ENCODE data around the gene ESRRB.

The ESRRB gene

GRCh38 chr14:76539130-76539529 lies 163.2 kb downstream of the ESRRB start:
- no peak for DNase-seq (ENCODE audit: low read depth)
- TF ChIP-seq, protein P1, sequence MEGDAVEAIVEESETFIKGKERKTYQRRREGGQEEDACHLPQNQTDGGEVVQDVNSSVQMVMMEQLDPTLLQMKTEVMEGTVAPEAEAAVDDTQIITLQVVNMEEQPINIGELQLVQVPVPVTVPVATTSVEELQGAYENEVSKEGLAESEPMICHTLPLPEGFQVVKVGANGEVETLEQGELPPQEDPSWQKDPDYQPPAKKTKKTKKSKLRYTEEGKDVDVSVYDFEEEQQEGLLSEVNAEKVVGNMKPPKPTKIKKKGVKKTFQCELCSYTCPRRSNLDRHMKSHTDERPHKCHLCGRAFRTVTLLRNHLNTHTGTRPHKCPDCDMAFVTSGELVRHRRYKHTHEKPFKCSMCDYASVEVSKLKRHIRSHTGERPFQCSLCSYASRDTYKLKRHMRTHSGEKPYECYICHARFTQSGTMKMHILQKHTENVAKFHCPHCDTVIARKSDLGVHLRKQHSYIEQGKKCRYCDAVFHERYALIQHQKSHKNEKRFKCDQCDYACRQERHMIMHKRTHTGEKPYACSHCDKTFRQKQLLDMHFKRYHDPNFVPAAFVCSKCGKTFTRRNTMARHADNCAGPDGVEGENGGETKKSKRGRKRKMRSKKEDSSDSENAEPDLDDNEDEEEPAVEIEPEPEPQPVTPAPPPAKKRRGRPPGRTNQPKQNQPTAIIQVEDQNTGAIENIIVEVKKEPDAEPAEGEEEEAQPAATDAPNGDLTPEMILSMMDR (IDR thresholded peaks at IDR 0.05; ENCODE audit: control insufficient read depth, insufficient read depth, low read depth, low read length, missing control alignments): no peak
- no peak overlapping the region for H3K4me3 ChIP-seq (ENCODE audit: control insufficient read depth, low read depth, low read length)

- DNase-seq (ENCODE audit: low read depth): no peak
- no peak overlapping the region for H3K4me3 ChIP-seq (ENCODE audit: control insufficient read depth, low read depth, low read length)
- TF ChIP-seq, protein P1 (IDR thresholded peaks at IDR 0.05; ENCODE audit: control insufficient read depth, insufficient read depth, low read depth, low read length, missing control alignments): no peak
Observed at GRCh38 chr14:76541594-76542219, 165.8 kb downstream of the ESRRB start.

DNA sequence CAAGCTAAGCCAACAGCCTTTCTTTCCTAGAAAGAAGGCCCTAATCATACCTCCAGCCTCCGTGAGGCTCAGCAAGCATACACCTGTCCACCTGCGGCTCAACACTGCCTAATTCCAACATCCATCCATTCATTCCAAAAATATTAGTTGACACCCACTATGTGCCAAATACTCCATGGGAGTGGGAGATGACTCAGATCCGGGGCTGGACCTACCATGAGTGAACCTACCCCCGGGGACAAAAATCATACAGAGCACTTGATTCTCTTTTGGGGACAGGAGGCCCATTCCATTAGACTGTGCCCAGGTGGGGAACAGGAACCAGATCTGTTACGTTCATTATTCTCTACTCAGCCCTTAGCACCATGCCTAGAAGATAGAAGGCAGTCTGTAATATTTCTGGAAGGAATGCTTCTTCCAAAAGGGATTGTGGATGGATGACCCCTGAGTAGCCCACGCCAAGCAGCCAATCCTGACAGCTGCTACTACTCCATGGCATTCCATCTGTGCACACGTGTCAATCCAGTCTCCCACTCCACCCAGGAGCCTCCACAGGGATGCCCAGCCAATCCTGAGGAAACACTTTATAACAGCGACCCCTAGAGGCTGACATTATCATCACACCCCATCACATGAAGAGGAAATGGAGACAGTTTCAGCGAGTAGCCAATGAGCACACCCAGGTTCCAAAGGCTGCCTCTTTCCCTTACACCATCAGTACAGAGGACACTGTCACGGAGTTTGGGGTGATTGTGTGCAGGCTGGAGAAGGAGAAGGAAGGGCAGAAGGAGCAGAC lies 170.7 kb downstream of the ESRRB start:
- DNase-seq (ENCODE audit: low read depth): no peak
- TF ChIP-seq, protein P1 (IDR thresholded peaks at IDR 0.05; ENCODE audit: control insufficient read depth, insufficient read depth, low read depth, low read length, missing control alignments): peak; percentile 42
- H3K4me3 ChIP-seq (ENCODE audit: control insufficient read depth, low read depth, low read length): no peak overlapping the region

- no peak for DNase-seq (ENCODE audit: low read depth)
- TF ChIP-seq, protein P1 (IDR thresholded peaks at IDR 0.05; ENCODE audit: control insufficient read depth, insufficient read depth, low read depth, low read length, missing control alignments): no peak
- H3K4me3 ChIP-seq (ENCODE audit: control insufficient read depth, low read depth, low read length): no peak overlapping the region
Observed at GRCh38 chr14:76547831-76548230, 171.9 kb downstream of the ESRRB start.

- DNase-seq (ENCODE audit: low read depth): no peak
- TF ChIP-seq, protein P1 (IDR thresholded peaks at IDR 0.05; ENCODE audit: control insufficient read depth, insufficient read depth, low read depth, low read length, missing control alignments): no peak
- H3K4me3 ChIP-seq (ENCODE audit: control insufficient read depth, low read depth, low read length): no peak overlapping the region
Observed at GRCh38 chr14:76550534-76550933, 174.6 kb downstream of the ESRRB start.

DNA sequence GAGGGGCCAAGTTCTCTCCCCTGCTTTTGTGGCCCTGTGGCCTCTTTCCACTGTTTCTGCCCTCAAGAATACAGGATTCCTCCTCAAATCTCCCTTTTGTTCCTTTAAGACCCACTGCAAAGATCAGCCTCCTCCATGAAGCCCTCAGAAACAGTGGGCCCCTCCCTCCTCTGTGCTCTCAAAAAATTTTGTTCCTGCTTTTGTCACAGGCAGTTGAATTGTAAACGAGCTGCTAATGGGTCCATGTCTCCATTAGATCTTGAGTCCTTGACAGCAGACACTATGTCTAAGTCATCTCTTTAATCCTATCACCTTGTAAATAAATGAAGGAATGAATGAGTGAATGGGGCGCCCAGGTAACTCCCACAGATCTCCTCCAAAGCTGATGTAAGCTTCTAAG lies 175.2 kb downstream of the ESRRB start:
- DNase-seq (ENCODE audit: low read depth): no peak
- H3K4me3 ChIP-seq (ENCODE audit: control insufficient read depth, low read depth, low read length): no peak overlapping the region
- TF ChIP-seq, protein P1 (IDR thresholded peaks at IDR 0.05; ENCODE audit: control insufficient read depth, insufficient read depth, low read depth, low read length, missing control alignments): no peak
